HG03103 (cell line): ENCODE data around the gene LTF.
"Not testable (repeated sequence)": the region's sequence is repeated elsewhere in the genome, so short reads cannot be mapped to it uniquely, and the experiment has no call there.

ENCODE experiments used
- ATAC-seq: cut with Tn5 transposase; IDR thresholded peaks from one replicate; pipeline ENCODE4 v1.9.1; 2021; ENCODE audit warnings: low read depth; ENCODE audit not compliant: unreplicated experiment

The LTF gene

DNA sequence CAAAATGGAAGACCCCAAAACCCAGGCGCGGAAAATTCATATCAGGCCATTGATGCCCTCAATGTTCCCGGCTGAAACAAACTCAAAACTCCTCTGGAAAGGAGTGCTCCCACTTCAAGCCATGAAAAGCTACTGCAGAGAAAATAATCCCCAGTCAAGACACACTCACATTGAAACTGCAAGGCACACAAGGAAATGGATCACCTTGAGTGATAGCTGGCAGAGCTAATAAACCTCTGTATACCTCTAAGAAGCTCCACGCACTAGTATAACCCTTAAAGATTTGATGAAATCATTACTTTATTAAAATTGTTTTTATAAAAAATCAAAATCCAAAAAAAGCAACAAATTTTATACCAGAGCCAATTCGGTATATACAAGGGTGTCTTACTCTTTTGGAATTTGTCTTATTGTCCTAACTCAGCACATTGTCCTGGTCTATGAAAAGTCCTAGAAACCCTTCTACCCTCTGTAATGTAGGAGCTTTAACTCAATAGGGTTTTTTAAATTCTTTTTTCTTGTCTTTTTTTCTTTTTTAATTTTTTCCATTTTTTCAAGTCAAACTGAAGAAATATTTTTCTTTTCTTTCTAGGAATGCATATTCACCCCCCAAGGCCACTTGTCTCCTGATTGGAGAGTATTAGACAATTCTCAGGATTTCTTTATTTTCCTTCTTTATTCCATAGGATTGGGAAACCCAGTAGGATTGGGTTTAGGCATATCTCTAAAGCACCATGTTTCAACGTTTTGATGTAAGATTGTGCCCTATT, 66.3 kb downstream of the LTF start:
- ATAC-seq = no peak

DNA sequence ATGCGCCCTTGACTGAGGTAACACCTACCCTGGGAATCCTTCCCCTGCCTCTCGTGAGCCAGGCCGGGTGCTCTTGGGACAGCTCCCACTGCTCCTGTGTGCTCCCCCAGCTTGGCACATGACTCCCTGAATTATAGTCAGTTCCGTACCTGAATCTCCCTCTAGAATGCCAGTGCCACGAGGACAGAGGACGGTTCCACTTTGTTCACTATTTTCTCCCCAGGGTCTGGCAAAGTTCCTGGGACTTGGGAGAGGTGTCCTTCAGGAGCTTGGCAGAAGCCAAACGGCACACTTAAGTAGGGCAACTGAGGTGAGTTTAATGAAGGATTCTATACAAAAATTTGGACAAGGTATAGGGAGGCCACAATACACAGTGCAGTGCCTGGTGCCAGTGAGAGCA, 67.6 kb downstream of the LTF start:
- ATAC-seq = no peak

DNA sequence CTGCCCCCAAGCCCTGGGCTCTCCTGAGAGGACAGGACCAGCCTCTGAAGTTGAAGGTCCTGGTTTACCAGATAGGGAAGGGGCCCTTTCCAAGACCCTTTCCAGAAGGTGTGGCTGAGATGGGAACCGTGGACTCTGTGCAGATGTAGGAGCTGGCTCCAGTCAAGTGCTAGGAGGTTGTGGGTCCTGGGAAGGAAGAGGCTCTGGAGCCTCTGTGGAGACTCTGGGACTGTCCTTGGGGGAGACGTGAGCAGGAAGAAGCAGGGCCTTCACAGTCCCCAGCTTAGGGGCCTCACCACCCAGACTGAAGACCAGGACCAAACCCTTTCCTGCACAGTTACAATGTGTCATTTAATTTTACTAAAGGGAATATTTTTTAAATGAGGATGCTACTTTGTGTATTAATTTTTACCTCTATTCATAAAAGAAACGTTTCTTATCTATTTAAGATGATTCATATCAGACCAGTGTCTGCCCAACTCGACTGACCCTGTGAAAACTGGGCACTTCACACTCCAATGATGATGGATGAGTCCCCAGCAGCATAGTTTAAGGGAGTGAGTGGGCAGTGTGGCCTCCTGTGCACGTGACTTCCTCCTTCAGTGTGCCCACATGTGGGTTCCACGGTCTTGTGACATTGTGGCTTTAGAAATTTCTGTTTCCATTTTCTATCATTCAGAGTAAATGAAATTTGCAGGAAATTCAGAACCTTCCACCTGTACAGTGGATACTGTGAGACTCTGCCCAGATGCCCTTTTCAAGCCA, 68.8 kb downstream of the LTF start:
- ATAC-seq = no peak

DNA sequence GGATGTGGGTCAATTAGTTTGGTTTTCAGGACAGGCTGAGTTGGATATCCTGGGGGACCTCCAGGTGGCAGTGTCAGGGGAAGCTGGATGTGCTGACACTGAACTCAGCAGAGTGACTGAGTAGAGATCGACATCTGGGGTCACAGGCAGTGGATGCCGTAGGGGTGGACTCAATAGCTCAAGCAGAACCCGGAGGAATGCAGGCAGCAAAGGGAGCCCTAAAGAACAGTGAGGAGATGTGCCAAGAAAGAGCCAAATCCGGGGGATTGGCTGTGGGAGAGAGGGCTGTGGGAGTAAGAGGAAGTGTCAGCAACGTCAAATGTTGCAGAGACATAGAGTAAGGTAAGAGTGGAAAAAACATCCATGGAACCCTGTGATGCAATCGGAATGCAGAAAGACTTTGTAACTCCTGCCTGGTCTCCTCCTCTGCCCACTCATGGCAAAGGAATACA, 69.5 kb downstream of the LTF start:
- ATAC-seq = no peak

DNA sequence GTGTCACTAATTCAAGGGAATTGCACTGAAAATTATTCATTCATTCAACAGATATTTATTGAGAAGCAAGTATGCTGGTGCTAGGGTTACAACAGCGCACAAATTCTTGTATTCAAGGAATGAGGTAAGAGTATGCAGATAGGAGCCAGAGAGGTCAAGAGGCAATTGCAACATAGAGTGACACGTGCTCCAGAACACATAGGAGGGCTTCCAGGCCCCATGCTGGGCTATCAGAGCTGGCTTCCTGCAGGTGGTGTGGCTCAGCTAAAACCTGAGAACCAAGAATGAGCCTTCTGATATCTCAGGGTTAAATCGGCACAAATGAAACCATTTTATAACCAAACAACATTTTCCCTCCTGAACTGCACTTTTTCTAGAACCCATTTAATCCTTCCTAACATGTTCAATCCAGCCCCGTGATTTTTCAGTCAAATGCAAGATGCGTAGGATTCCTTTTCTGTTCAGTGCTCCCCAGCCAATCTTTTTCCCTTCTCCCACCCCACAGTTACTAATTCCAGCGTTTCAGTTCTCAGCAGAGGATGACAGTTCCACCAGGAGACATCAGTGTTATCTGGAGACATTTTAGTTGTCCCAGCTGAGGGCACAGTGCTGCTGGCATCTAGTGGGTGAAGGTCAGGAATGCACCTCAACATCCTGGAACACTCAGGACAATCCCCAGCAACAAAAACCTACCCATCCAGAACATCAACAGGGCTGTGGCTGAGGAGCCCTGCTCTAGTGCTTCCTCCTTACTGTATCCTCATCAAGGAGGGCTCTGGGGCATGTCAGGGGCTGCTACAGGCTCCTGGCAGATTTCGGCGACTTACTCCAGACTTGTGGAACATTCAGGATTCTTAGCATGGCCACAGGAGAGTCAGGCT, 70.9 kb downstream of the LTF start:
- no peak for ATAC-seq

DNA sequence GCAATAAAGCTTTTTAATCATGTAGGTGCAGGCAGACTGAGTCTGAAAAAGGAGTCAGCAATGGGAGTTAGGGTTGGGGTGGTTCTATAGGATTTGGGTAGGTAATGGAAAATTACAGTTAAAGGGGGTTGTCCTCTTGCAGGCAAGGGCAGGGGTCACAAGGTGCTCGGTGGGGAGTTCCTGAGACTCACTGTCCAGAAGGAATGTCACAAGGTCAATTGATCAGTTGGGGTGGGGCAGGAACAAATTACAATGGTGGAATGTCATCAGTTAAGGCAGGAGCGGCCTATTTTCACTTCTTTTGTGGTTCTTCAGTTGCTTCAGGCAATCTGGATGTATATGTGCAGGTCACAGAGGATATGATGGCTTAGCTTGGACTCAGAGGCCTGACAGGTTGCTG, 71.7 kb downstream of the LTF start:
- no peak for ATAC-seq

DNA sequence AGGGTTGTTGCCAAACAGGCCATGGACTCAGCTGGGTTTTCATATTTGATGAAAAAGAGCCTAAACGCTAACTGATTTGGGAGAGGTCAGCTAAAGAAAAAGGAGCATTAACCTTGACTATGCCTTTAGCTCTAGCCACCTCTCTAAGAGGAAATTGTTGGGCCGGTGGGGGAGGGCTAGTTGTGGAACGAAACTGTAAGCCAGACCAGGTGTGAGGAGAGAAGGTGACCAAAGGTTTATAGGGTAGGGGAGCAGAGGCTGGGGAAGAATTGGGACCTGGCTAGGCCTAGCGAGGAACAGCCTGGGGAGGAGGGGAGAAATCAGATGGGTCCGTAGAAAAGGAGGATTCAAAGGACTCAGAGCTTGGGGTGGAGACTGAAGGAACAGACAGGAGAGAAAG, 73.2 kb downstream of the LTF start:
- ATAC-seq = not testable (repeated sequence)

DNA sequence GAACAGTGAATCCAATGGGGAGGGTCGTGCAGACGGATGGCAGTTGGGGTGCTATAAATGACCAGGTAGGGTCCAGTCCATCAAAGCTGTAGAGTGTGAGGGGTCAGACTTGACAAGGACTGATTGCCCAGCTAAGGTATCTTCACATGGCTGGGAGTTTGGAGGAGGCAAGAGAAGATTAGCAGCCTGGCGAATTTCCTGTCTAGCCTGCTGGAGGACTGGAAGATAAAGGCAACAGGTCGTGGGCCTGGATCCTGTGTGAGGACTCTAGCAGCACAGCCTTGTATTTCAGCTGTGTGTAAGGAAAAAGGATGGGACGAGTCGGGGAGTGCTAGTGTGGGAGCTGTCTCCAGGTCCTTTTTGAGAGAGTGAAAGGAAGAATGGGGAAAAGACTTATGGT, 75.4 kb downstream of the LTF start:
- no peak for ATAC-seq

DNA sequence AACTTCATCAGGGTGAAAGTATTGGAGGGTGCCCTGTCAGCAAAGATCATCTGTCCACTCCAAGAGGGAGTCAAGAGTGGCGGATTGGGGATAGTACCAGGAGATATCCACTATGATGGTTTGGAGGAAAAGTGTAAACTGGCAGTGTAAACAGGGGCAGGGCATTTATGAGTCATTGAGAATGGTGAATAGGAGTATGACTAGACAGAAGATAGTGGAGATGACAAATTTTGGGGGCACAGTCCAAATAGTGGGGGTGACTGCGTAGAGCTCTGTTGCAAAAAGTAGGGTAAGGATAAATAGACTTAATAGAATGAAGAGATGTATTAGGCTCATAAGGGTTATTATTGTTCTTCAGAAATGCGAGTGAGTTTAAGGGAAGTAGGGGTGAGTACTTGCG, 75.9 kb downstream of the LTF start:
- not testable (repeated sequence) for ATAC-seq

DNA sequence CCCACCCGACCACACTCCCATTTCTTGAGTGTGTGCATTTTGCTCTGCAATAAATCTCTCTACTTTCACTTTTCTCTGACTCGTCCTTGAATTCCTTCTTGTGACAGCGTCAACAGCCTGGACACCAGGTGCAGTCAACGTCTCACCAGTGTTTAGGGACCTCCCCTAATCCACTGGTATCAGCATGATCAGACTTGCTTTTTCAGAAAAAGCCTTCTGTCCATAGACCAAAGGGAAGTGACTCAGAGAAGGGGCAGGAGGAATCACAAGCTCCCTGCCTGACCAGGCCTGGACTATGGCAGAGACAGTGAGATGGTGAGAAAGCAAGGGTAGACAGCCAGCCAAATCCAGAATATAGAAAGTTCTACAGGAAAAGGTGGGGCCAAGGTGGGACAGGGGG, 78.5 kb downstream of the LTF start:
- ATAC-seq = no peak
